H1 (cell line): ENCODE results near the gene TSPEAR. TPM values are rescaled to one million over a fixed set of nuclear protein-coding genes. Genes with fewer than 3 reads are reported as not detected.
A peak's percentile ranks its signal among the peaks of the same experiment; 100 is the strongest.

Experiments used
- CHD2 ChIP-seq: IDR thresholded peaks from 2 replicates; pipeline ENCODE4 v1.6.1; 2012; ENCODE audit warnings: low read length, improper control_type of control experiment
- JUND ChIP-seq: IDR thresholded peaks from 2 replicates; pipeline ENCODE4 v1.6.1; 2011; ENCODE audit warnings: mild to moderate bottlenecking, improper control_type of control experiment, low read length
- NRF1 ChIP-seq: IDR thresholded peaks from 2 replicates; pipeline ENCODE4 v1.6.1; 2011; ENCODE audit warnings: mild to moderate bottlenecking, low read depth, low read length, improper control_type of control experiment
- POLR2AphosphoS5 ChIP-seq: IDR thresholded peaks from 2 replicates; pipeline ENCODE4 v1.6.1; 2011; ENCODE audit warnings: low read depth, low read length
- RAD21 ChIP-seq, 2 experiments: IDR thresholded peaks in 1 of 2; conservative IDR thresholded peaks in 1 of 2; 2 replicates each; pipeline ENCODE4 v1.6.1; 2011; ENCODE audit warnings: low read depth in 2 of 2, low read length in 2 of 2, improper control_type of control experiment in 1 of 2, inconsistent platforms in 1 of 2, mild to moderate bottlenecking in 1 of 2, moderate library complexity in 1 of 2
- SAP30 ChIP-seq: fragments of 300-600 bp; sonication (generic); IDR thresholded peaks from 2 replicates; pipeline ENCODE4 v1.7.1; 2012; ENCODE audit warnings: low read length, moderate library complexity, mild to moderate bottlenecking, inconsistent platforms; ENCODE audit not compliant: insufficient read depth, insufficient replicate concordance
- SIN3A ChIP-seq, 2 experiments: IDR thresholded peaks in 1 of 2; conservative IDR thresholded peaks in 1 of 2; 2 replicates each; pipeline ENCODE4 v1.6.1; 2011 to 2012; ENCODE audit warnings: low read length in 2 of 2, improper control_type of control experiment in 1 of 2, low read depth in 1 of 2, mild to moderate bottlenecking in 1 of 2
- SIRT6 ChIP-seq: IDR thresholded peaks from one replicate; pipeline ENCODE4 v1.7.1; 2012; ENCODE audit warnings: low read length, inconsistent platforms
- polyA plus RNA-seq, 7 experiments: library from polyadenylated mRNA; depleted of rRNA in 3 of 7; stranded (reverse) in 5 of 7; unstranded in 2 of 7; fragments of >200 nt in 5 of 7; fragments of 200-250 nt in 2 of 7; gene quantifications; 1 replicate in 5 of 7; 2 replicates in 1 of 7; 4 replicates in 1 of 7; pipeline versions ENCODE4 v1.2.1 to v1.2.3, GENCODE V29; 2011 to 2013; ENCODE audit warnings: missing spikeins in 2 of 7, mixed read lengths in 2 of 7
- total RNA-seq: library from RNA; stranded (reverse); fragmentation: NEBNext Ultra II Directional; extraction: Animal tissue kit (Norgen Biotek cat#: 25700); gene quantifications from 2 replicates; pipeline ENCODE4 v1.2.1, GENCODE V29; 2021
- TF ChIP-seq, protein P1 (sequence below): IDR thresholded peaks from 2 replicates; pipeline ENCODE4 v1.6.1; 2012; ENCODE audit warnings: low read length, inconsistent platforms
- TF ChIP-seq, protein P2 (sequence below): IDR thresholded peaks from 2 replicates; pipeline ENCODE4 v1.6.1; 2011; ENCODE audit warnings: low read length, improper control_type of control experiment
- TF ChIP-seq, protein P3 (sequence below): IDR thresholded peaks from 2 replicates; pipeline ENCODE4 v1.6.1; 2011; ENCODE audit warnings: low read depth, mild to moderate bottlenecking, low read length; ENCODE audit not compliant: insufficient read depth
- TF ChIP-seq, protein P4 (sequence below): IDR thresholded peaks from 2 replicates; pipeline ENCODE4 v1.6.1; 2012; ENCODE audit warnings: inconsistent platforms

Gene TSPEAR
- total and polyA plus RNA-seq, 2 of the 8 experiments (the other 6 are each of a cell fraction or from before 2014, with no cell fraction given) = 0.58 to 0.89 TPM

DNA sequence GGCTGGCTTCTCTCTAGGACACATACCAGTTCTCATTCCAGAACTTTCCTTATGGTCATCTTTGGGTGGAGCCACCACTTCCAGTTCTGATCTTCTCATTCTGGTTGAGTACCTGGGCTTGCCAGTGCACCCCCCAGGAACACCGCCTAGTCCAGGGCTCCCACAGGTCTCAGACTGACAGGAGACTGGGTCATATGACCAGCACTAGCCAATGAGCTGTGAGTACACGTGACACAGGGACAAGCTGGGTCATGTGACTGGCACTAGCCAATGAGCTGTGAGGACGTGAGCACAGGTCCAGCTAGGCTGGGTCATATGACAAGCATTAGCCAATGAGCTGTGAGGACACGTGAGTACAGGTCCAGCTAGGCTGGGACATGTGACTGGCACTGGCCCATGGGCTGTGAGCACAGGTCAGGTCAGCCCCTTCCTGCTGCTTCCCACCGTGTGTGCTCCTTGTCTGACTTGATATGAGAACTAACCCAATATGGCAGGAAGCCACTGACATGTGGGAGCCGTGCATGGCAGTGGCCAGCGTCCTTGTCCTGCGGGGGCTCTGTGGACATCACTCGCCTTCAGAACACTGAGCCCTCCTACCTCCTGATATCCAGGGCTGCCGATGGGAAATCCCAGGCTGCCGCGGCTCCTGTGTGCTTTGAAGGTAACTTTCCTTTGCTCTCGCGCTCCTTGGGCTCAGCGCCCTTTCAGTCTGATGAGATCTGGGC, 194.0 kb downstream of the TSPEAR start (continued):
- TF ChIP-seq POLR2AphosphoS5 (peak; percentile 87), CHD2 (peak; percentile 52; the same call in 1 of the 2 replicates), SIN3A (conservative IDR thresholded peaks at IDR 0.05 in 1 of 2, IDR thresholded peaks at IDR 0.05 in 1 of 2; ENCODE audit: low read depth in 1 of 2, low read length in 2 of 2) (no peak), JUND (no peak), NRF1 (no peak), RAD21 (IDR thresholded peaks at IDR 0.05 in 1 of 2, conservative IDR thresholded peaks at IDR 0.05 in 1 of 2; ENCODE audit: low read depth in 2 of 2, low read length in 2 of 2) (no peak), SIRT6 (no peak), SAP30 (no peak)
- TF ChIP-seq, protein P1, sequence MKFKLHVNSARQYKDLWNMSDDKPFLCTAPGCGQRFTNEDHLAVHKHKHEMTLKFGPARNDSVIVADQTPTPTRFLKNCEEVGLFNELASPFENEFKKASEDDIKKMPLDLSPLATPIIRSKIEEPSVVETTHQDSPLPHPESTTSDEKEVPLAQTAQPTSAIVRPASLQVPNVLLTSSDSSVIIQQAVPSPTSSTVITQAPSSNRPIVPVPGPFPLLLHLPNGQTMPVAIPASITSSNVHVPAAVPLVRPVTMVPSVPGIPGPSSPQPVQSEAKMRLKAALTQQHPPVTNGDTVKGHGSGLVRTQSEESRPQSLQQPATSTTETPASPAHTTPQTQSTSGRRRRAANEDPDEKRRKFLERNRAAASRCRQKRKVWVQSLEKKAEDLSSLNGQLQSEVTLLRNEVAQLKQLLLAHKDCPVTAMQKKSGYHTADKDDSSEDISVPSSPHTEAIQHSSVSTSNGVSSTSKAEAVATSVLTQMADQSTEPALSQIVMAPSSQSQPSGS = no peak
- TF ChIP-seq, protein P2, sequence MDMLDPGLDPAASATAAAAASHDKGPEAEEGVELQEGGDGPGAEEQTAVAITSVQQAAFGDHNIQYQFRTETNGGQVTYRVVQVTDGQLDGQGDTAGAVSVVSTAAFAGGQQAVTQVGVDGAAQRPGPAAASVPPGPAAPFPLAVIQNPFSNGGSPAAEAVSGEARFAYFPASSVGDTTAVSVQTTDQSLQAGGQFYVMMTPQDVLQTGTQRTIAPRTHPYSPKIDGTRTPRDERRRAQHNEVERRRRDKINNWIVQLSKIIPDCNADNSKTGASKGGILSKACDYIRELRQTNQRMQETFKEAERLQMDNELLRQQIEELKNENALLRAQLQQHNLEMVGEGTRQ = peak; percentile 98
- TF ChIP-seq, protein P3, sequence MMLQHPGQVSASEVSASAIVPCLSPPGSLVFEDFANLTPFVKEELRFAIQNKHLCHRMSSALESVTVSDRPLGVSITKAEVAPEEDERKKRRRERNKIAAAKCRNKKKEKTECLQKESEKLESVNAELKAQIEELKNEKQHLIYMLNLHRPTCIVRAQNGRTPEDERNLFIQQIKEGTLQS = peak; percentile 88
- TF ChIP-seq, protein P4, sequence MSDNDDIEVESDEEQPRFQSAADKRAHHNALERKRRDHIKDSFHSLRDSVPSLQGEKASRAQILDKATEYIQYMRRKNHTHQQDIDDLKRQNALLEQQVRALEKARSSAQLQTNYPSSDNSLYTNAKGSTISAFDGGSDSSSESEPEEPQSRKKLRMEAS = peak; percentile 84
